Upper lobe of right lung (tissue), 1 donor: ENCODE data around the gene FILIP1L. TPM values are rescaled to one million over a fixed set of nuclear protein-coding genes. Genes with fewer than 3 reads are reported as not detected.

ENCODE experiments used
- ATAC-seq: fragments of 200-7000 bp; cut with Tn5 transposase; one replicate; pipeline ENCODE4 v1.9.1; 2020; ENCODE audit warnings: mild to moderate bottlenecking, moderate library complexity
- DNase-seq: peaks from one replicate; pipeline ENCODE4 v3.0.0-alpha.2; 2020
- H3K27ac ChIP-seq: fragments of 200-600 bp; one replicate; pipeline ENCODE4 v1.8.0; 2022
- H3K27me3 ChIP-seq: fragments of 200-600 bp; one replicate; pipeline ENCODE4 v1.8.0; 2022; ENCODE audit warnings: mild to moderate bottlenecking
- H3K36me3 ChIP-seq: fragments of 200-600 bp; one replicate; pipeline ENCODE4 v1.8.0; 2022
- H3K4me1 ChIP-seq: fragments of 200-600 bp; one replicate; pipeline ENCODE4 v1.8.0; 2022
- H3K4me3 ChIP-seq: fragments of 200-600 bp; one replicate; pipeline ENCODE4 v1.8.0; 2022; ENCODE audit warnings: mild to moderate bottlenecking
- H3K9me3 ChIP-seq: fragments of 200-600 bp; one replicate; pipeline ENCODE4 v1.8.0; 2022
- intact Hi-C: fragments of 100-400 bp; cut with DNase I; formaldehyde crosslinking; loops from one replicate; pipeline ENCODE4 v1.11.0; 2022
- total RNA-seq: library from RNA; stranded (reverse); fragmentation: NEBNext Ultra II Directional; extraction: Animal tissue kit (Norgen Biotek cat#: 25700); gene quantifications from one replicate; pipeline ENCODE4 v1.2.1, GENCODE V29; 2021
- TF ChIP-seq, protein P1 (sequence below): fragments of 200-600 bp; IDR thresholded peaks from one replicate; pipeline ENCODE4 v1.8.0; 2022; ENCODE audit warnings: antibody characterized with exemption
- donor health status: DM: no; HTN: yes; CAD: no; lungs with severe emphysema.

FILIP1L gene
- total RNA-seq, 1 donor from 2014 or later = 43.2 TPM

DNA sequence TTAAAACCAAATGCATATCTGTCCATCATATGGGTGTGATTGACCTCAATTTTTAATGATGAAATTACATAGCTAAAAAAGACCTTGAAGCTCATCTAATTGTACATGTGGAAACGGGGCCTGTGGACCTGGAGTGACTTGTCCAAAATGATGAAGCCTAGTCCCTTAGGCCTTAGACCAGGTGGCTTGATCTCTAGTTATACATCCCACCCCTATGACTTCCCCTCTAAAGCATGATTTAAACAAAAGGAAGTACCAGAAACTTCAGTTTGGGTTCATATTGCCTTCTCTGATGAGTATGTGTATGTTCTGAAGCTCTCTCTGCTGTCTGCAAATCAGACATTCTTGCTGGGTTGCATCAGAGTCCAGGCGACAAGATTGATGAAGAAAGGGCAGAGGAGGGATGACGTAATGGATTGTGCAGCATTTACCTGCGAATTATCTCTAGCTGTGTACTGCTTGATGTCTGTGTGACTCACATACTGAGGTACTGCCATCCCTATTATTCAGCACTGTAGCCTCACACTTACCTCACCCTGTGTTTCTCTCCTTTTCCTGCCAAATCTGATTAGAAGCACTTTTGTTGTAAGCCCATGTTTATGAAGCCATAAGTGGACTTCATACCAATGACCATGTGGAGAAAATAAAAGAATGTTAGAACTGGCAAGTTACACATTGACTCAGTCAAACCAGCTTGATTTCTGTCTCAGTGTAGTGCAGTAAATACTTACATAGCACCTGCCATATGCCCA is 111.5 kb downstream of the FILIP1L start:
- Histone ChIP-seq H3K4me3 (no peak overlapping the region), H3K9me3 (no peaks in the 10 kb centered on the region), H3K36me3 (no peaks in the 10 kb centered on the region), H3K27ac (no peak overlapping the region), H3K27me3 (no peaks in the 10 kb centered on the region), H3K4me1 (peaks cover 13% of the 10 kb centered on the region)
- TF ChIP-seq, protein P1, sequence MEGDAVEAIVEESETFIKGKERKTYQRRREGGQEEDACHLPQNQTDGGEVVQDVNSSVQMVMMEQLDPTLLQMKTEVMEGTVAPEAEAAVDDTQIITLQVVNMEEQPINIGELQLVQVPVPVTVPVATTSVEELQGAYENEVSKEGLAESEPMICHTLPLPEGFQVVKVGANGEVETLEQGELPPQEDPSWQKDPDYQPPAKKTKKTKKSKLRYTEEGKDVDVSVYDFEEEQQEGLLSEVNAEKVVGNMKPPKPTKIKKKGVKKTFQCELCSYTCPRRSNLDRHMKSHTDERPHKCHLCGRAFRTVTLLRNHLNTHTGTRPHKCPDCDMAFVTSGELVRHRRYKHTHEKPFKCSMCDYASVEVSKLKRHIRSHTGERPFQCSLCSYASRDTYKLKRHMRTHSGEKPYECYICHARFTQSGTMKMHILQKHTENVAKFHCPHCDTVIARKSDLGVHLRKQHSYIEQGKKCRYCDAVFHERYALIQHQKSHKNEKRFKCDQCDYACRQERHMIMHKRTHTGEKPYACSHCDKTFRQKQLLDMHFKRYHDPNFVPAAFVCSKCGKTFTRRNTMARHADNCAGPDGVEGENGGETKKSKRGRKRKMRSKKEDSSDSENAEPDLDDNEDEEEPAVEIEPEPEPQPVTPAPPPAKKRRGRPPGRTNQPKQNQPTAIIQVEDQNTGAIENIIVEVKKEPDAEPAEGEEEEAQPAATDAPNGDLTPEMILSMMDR = no peak
- DNase-seq = no peak
- intact Hi-C loops = no loop called here
- peak; percentile 88 for ATAC-seq

DNA sequence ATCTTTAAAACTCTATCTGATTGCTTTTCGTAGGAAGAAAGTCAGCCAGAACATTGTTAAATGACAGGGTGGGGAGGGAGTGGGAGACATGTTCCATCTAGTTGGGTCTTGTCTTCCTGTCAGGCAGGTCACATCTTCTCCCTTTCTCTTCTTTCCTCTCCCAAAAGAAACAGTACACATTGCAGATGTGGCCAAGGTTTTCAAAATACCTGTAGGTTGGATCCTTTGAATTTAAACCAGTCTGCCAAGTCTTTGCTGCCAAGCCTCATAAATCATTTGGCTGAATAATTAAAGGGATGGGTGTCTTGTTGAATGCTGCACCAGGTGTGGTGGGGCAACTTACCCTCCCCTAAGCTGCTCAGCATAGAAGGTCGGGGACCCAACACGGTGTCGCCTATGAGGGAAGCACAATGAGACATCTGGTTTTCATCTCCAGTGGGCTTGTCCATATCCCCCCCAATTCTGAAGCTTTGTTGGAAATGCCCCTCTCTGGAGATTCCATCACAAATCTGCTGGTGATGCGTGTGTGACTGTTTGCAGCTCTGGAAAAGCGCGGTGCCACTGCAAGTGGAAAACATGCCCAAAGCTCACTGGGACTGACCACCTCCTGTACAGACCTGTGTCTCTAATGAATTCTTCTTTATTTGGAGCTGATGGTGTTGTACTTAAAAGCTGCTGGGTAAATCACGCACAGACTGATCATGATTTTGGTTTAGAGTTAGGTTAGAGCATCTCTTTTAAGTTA is 112.6 kb downstream of the FILIP1L start:
- H3K36me3 ChIP-seq = no peaks in the 10 kb centered on the region
- no peak overlapping the region for H3K27ac ChIP-seq
- no peaks in the 10 kb centered on the region for H3K27me3 ChIP-seq
- intact Hi-C loops = no loop called here
- peaks cover 9% of the 10 kb centered on the region for H3K4me1 ChIP-seq
- no peak overlapping the region for H3K4me3 ChIP-seq
- no peaks in the 10 kb centered on the region for H3K9me3 ChIP-seq
- DNase-seq (no peak), ATAC-seq (no peak)
- TF ChIP-seq, protein P1 = no peak

DNA sequence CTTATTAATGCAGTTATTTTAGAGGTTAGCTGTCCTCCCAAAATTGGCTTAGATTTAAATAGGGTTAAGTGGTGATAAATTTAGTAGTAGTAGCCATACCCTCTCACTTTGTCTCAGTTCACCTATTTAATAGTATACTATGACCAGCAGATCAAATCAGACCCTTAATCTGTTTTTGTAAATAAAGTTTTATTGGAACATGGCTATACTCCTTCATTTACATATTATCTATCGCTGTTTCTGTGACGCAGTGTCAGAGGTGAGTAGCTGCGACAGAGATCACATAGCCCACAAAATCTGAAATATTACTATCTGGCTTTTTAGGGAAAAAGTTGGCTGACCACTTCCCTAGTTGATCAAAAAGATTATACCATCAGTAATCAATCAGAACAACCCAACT is 113.2 kb downstream of the FILIP1L start:
- intact Hi-C loops = no loop called here
- Histone ChIP-seq H3K27me3 (no peaks in the 10 kb centered on the region), H3K9me3 (no peaks in the 10 kb centered on the region), H3K4me1 (peaks cover 7% of the 10 kb centered on the region), H3K36me3 (no peaks in the 10 kb centered on the region), H3K27ac (no peak overlapping the region), H3K4me3 (no peak overlapping the region)
- DNase-seq (no peak), ATAC-seq (no peak)
- TF ChIP-seq, protein P1 = no peak

DNA sequence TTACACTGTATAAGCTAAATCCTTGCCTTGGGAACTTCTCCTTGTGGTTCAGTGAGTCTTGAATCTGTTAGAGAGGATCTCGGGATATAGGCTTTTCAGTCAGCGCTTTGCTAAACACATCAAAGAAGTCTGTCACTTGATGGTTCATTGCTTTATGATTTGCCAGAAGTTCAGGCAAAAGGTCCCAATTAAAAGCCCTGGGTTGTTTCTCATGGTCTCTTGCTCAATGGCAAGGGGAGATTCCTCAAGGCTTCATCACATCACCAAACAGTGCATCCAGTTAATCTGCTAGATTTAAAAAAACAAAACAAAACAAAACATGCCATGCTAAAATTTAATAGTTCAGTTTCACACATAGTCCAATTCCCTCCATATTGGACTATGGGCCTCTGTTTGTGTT is 114.8 kb downstream of the FILIP1L start:
- no peak overlapping the region for H3K4me3 ChIP-seq
- no peaks in the 10 kb centered on the region for H3K27me3 ChIP-seq
- no peaks in the 10 kb centered on the region for H3K9me3 ChIP-seq
- no peaks in the 10 kb centered on the region for H3K36me3 ChIP-seq
- intact Hi-C loops = no loop called here
- H3K27ac ChIP-seq = no peak overlapping the region
- TF ChIP-seq, protein P1 = no peak
- ATAC-seq (no peak), DNase-seq (no peak)
- H3K4me1 ChIP-seq = no peaks in the 10 kb centered on the region

DNA sequence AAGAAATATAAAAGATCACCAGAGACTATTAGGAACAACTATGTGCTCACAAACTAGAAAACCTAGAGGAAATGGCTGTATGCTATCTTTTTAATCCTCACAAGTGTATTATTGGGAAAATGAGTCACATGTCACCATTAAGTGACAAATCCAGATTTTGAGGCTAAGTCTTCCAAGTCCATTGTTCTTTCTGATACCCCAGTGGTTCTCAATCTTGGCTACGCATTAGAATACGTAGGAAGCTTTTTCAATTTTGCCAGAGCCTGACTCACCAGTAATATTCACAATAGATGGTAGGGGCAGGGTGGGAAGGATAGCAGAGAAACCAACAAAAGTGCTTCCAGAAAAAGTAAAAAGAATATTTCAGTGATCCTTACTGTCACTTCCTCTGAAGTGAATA is 117.0 kb downstream of the FILIP1L start:
- no peak for DNase-seq
- no peak overlapping the region for H3K4me3 ChIP-seq

More for the DNA sequence above, 117.0 kb downstream of the FILIP1L start:
- H3K9me3 ChIP-seq = no peaks in the 10 kb centered on the region
- H3K27me3 ChIP-seq = no peaks in the 10 kb centered on the region
- no peak for ATAC-seq
- H3K4me1 ChIP-seq = no peaks in the 10 kb centered on the region
- intact Hi-C loops = no loop called here
- H3K36me3 ChIP-seq = no peaks in the 10 kb centered on the region
- no peak overlapping the region for H3K27ac ChIP-seq
- TF ChIP-seq, protein P1 = no peak
